ENCODE measurements around the gene ACAP2. TPM values are rescaled to one million over a fixed set of nuclear protein-coding genes. Genes with fewer than 3 reads are reported as not detected.

The ACAP2 gene
- total and polyA plus RNA-seq, 2 donors (not counting 1 experiment from before 2014, with no cell fraction given) = 33.7 to 86.5 TPM

DNA sequence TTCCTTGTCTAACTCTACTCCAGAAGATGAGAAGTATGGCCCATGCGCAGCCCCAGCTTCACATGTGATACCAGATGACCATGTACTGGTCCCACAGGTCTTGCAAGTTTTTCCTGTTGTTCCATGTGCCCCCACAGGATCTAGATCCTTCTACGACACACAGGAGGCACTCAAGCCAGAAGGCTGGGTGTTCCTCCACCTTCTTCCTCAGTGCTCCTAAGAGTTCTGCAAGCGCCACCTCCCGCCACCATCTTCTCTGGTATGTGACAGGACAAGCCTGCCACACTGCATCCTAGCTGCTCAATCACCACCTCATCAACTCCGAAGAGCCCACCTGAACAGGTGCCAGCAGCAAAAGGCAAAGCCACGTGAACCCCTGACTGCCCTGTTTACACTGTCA lies 214.9 kb downstream of the ACAP2 start:
- Histone ChIP-seq H3K27me3 (ENCODE audit: control insufficient read depth, insufficient read depth, low read length) (no peaks in the 10 kb centered on the region), H3K4me1 (ENCODE audit: control insufficient read depth, extremely low read depth, insufficient read depth, low read length) (peaks cover 5% of the 10 kb centered on the region), H3K9ac (ENCODE audit: insufficient read depth, low read length) (no peak overlapping the region), H3K4me2 (ENCODE audit: extremely low read depth, insufficient read depth, low read length) (no peak overlapping the region), H2AFZ (ENCODE audit: low read length) (no peak overlapping the region), H3K79me2 (ENCODE audit: control insufficient read depth, insufficient read depth, low read length) (no peaks in the 10 kb centered on the region), H3K9me3 (ENCODE audit: control insufficient read depth, insufficient read depth, low read depth, low read length) (no peaks in the 10 kb centered on the region), H4K20me1 (ENCODE audit: control insufficient read depth, extremely low read depth, insufficient read depth, low read length) (no peaks in the 10 kb centered on the region), H3K27ac (ENCODE audit: insufficient read depth, low read length) (no peak overlapping the region), H3K4me3 (replicated peaks in 1 of 4; ENCODE audit: control extremely low read depth in 1 of 4, insufficient read depth in 1 of 4, low read depth in 3 of 4, low read length in 4 of 4) (no peak overlapping the region), H3K36me3 (ENCODE audit: control insufficient read depth, insufficient read depth, low read length) (no peaks in the 10 kb centered on the region)
- no peak for TF ChIP-seq EZH2 (IDR thresholded peaks at IDR 0.05; ENCODE audit: low read length, missing control alignments)
- TF ChIP-seq, protein P1, sequence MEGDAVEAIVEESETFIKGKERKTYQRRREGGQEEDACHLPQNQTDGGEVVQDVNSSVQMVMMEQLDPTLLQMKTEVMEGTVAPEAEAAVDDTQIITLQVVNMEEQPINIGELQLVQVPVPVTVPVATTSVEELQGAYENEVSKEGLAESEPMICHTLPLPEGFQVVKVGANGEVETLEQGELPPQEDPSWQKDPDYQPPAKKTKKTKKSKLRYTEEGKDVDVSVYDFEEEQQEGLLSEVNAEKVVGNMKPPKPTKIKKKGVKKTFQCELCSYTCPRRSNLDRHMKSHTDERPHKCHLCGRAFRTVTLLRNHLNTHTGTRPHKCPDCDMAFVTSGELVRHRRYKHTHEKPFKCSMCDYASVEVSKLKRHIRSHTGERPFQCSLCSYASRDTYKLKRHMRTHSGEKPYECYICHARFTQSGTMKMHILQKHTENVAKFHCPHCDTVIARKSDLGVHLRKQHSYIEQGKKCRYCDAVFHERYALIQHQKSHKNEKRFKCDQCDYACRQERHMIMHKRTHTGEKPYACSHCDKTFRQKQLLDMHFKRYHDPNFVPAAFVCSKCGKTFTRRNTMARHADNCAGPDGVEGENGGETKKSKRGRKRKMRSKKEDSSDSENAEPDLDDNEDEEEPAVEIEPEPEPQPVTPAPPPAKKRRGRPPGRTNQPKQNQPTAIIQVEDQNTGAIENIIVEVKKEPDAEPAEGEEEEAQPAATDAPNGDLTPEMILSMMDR (conservative IDR thresholded peaks at IDR 0.05 in 1 of 2, IDR thresholded peaks at IDR 0.05 in 1 of 2; ENCODE audit: low read depth in 1 of 2, low read length in 2 of 2) = no peak
- DNase-seq (ENCODE audit: low read depth in 2 of 2) = no peak

DNA sequence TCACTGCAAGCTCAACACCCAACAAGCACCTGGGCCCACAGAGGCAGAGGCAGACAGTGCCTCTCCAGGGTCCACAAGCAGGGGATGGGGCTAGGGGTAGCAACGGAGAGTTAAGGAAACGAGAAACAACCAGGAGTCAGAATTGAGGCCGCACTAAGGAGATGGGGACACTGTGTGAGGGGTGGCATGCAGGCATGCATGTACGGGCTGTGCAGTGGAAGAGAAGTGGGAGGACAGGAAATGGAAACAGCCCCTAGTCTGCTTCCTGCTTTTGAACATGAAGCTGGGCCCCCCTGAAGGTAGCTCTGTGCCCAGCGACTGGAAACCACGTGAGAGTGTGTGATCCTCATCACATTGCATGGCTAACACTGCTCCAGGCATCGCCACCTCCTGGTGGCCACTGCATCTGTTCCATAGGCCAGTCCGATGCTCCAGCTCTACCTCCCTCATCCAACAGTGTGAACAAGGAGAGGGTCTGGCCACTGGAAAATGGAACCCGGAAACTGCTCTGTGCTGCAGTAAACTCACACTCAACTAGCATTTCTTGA lies 215.8 kb downstream of the ACAP2 start:
- TF ChIP-seq, protein P1 (conservative IDR thresholded peaks at IDR 0.05 in 1 of 2, IDR thresholded peaks at IDR 0.05 in 1 of 2; ENCODE audit: low read depth in 1 of 2, low read length in 2 of 2) = peak; percentile 25 to 56
- no peak for TF ChIP-seq EZH2 (IDR thresholded peaks at IDR 0.05; ENCODE audit: low read length, missing control alignments)
- Histone ChIP-seq H3K27me3 (ENCODE audit: control insufficient read depth, insufficient read depth, low read length) (no peaks in the 10 kb centered on the region), H3K4me1 (ENCODE audit: control insufficient read depth, extremely low read depth, insufficient read depth, low read length) (peaks cover 5% of the 10 kb centered on the region), H3K9me3 (ENCODE audit: control insufficient read depth, insufficient read depth, low read depth, low read length) (no peaks in the 10 kb centered on the region), H3K9ac (ENCODE audit: insufficient read depth, low read length) (no peak overlapping the region), H2AFZ (ENCODE audit: low read length) (no peak overlapping the region), H3K27ac (ENCODE audit: insufficient read depth, low read length) (no peak overlapping the region), H3K79me2 (ENCODE audit: control insufficient read depth, insufficient read depth, low read length) (no peaks in the 10 kb centered on the region), H3K4me2 (ENCODE audit: extremely low read depth, insufficient read depth, low read length) (no peak overlapping the region), H3K4me3 (replicated peaks in 1 of 4; ENCODE audit: control extremely low read depth in 1 of 4, insufficient read depth in 1 of 4, low read depth in 3 of 4, low read length in 4 of 4) (no peak overlapping the region), H4K20me1 (ENCODE audit: control insufficient read depth, extremely low read depth, insufficient read depth, low read length) (no peaks in the 10 kb centered on the region), H3K36me3 (ENCODE audit: control insufficient read depth, insufficient read depth, low read length) (no peaks in the 10 kb centered on the region)
- DNase-seq (ENCODE audit: low read depth in 2 of 2) = peak in 1 of 2 donors; percentile 31

DNA sequence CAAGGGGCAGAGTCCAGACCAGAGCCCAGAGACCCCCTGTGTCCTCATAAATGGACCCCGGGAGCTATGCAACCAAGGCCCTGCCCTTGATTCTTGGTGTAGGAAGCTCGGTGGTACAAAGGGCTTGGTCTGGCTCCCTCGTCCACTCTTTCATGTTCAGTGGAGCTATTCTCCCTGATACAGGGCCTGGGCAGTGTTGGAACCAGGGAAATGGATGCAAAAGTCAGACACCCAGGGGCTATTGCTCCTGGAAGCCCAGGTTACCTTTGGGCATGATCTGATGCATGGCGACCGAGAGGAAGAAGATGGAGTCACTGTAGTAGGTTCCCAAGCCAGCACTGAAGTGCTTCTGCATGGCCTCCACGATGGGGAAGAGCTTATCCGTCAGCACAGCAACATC lies 216.4 kb downstream of the ACAP2 start:
- TF ChIP-seq, protein P1 (conservative IDR thresholded peaks at IDR 0.05 in 1 of 2, IDR thresholded peaks at IDR 0.05 in 1 of 2; ENCODE audit: low read depth in 1 of 2, low read length in 2 of 2) = no peak
- no peak for TF ChIP-seq EZH2 (IDR thresholded peaks at IDR 0.05; ENCODE audit: low read length, missing control alignments)
- DNase-seq (ENCODE audit: low read depth in 2 of 2) = no peak
- no peaks in the 10 kb centered on the region for H3K79me2 ChIP-seq (ENCODE audit: control insufficient read depth, insufficient read depth, low read length)
- no peaks in the 10 kb centered on the region for H3K27me3 ChIP-seq (ENCODE audit: control insufficient read depth, insufficient read depth, low read length)
- H3K27ac ChIP-seq (ENCODE audit: insufficient read depth, low read length) = no peak overlapping the region
- no peaks in the 10 kb centered on the region for H3K9me3 ChIP-seq (ENCODE audit: control insufficient read depth, insufficient read depth, low read depth, low read length)
- H4K20me1 ChIP-seq (ENCODE audit: control insufficient read depth, extremely low read depth, insufficient read depth, low read length) = no peaks in the 10 kb centered on the region
- no peak overlapping the region for H2AFZ ChIP-seq (ENCODE audit: low read length)
- H3K4me2 ChIP-seq (ENCODE audit: extremely low read depth, insufficient read depth, low read length) = no peak overlapping the region
- no peak overlapping the region for H3K4me3 ChIP-seq (replicated peaks in 1 of 4; ENCODE audit: control extremely low read depth in 1 of 4, insufficient read depth in 1 of 4, low read depth in 3 of 4, low read length in 4 of 4)
- H3K4me1 ChIP-seq (ENCODE audit: control insufficient read depth, extremely low read depth, insufficient read depth, low read length) = peaks cover 5% of the 10 kb centered on the region
- H3K36me3 ChIP-seq (ENCODE audit: control insufficient read depth, insufficient read depth, low read length) = no peaks in the 10 kb centered on the region
- no peak overlapping the region for H3K9ac ChIP-seq (ENCODE audit: insufficient read depth, low read length)

All from fibroblast of lung (primary cell).